IPS-15b (cell line): Measurements from ENCODE around the gene LEPR.

Experiments used
- H3K27me3 ChIP-seq: one replicate; pipeline ENCODE4 v1.6.1; 2013; ENCODE audit warnings: low read length; ENCODE audit not compliant: control insufficient read depth, insufficient read depth
- H3K36me3 ChIP-seq: one replicate; pipeline ENCODE4 v1.6.1; 2013; ENCODE audit warnings: low read length; ENCODE audit not compliant: control insufficient read depth, insufficient read depth
- H3K4me1 ChIP-seq: one replicate; pipeline ENCODE4 v1.6.1; 2013; ENCODE audit warnings: mild to moderate bottlenecking, low read length; ENCODE audit not compliant: control insufficient read depth, insufficient read depth
- H3K4me3 ChIP-seq: one replicate; pipeline ENCODE4 v1.5.1; 2013; ENCODE audit warnings: low read depth, low read length
- H3K9ac ChIP-seq: one replicate; pipeline ENCODE4 v1.6.1; 2013; ENCODE audit warnings: low read depth, mild to moderate bottlenecking, low read length
- H3K9me3 ChIP-seq: one replicate; pipeline ENCODE4 v1.6.1; 2013; ENCODE audit warnings: mild to moderate bottlenecking, low read length; ENCODE audit not compliant: control insufficient read depth, insufficient read depth

The LEPR gene

DNA sequence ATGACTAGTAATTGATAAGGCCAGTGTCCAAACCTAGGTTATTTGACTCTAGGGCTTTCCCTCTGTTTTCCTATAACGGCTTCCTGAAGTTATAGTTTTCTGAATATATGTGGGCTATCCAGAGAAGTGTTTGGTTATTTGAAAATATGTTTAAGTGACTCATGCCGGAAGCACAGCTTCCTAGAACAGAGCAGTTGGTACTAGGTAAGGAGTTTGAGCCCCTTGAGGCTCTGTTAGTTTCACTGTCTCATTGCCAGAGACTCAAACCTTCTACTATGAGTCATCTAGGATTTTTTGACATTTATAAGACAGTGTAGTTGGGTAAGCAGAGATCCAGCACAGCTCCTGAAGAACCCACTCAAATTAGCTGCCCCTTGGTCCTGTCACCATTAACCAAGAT, 27.1 kb upstream of the LEPR start:
- no peak overlapping the region for H3K4me3 ChIP-seq
- no peaks in the 10 kb centered on the region for H3K27me3 ChIP-seq
- H3K9ac ChIP-seq: no peak overlapping the region
- H3K9me3 ChIP-seq: no peaks in the 10 kb centered on the region
- no peaks in the 10 kb centered on the region for H3K36me3 ChIP-seq
- peaks cover 3% of the 10 kb centered on the region for H3K4me1 ChIP-seq

DNA sequence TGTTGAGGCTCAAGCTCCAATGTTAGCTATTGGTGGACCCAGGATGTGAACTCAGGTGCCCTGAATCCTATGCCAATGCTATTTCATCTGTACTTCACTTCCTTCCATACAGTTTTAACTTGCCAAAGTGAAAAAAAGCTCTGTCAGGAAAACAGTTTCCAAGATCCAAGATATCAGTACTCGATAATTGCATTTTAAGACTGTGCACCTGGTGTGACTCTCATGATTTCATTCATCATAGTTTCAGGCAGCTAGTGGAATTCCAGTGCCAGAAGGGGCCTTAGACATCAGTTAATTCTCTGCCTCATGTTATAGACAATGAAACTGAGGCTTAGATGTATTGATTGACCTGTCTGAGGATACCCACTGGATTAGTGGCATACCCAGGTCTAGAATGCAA, 26.5 kb upstream of the LEPR start:
- Histone ChIP-seq H3K4me1 (peaks cover 3% of the 10 kb centered on the region), H3K9ac (no peak overlapping the region), H3K4me3 (no peak overlapping the region), H3K36me3 (no peaks in the 10 kb centered on the region), H3K27me3 (no peaks in the 10 kb centered on the region), H3K9me3 (no peaks in the 10 kb centered on the region)

DNA sequence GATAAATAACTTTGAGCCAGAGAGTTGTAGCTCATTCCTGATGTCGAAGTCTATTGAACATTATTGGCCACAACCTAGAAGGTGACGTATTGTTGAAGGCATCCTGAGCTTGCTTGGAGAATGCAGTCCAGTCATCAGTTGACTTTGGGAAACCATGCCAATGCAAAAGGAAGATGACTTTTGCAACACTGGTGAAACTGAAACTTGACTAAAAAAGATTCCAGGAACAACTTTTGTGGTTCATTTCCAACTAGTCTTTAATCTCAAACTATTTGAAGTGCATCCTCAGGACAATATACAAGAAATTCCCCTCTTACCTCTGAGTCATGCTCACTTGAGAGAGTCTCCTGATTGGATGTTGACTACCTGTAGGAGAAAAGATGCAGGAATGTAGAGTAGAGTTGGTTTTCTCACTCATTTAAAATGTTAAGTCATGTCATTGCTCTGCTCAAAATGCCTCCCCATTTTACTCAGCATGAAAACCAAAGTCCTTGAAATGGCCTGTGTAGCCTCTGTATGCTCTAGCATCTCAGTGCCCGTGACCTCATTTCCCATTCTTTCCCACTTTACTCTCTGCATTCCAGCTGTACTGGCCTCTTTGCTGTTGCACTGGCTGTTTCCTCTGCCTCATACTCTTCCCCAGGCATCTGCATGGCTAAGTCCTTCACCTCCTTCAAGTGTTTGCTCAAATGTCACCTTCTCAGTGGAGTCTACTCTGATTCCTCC, 24.4 kb upstream of the LEPR start:
- H3K36me3 ChIP-seq: no peaks in the 10 kb centered on the region
- H3K27me3 ChIP-seq: no peaks in the 10 kb centered on the region
- H3K9ac ChIP-seq: no peak overlapping the region
- H3K4me3 ChIP-seq: no peak overlapping the region
- no peaks in the 10 kb centered on the region for H3K9me3 ChIP-seq
- peaks cover 3% of the 10 kb centered on the region for H3K4me1 ChIP-seq

DNA sequence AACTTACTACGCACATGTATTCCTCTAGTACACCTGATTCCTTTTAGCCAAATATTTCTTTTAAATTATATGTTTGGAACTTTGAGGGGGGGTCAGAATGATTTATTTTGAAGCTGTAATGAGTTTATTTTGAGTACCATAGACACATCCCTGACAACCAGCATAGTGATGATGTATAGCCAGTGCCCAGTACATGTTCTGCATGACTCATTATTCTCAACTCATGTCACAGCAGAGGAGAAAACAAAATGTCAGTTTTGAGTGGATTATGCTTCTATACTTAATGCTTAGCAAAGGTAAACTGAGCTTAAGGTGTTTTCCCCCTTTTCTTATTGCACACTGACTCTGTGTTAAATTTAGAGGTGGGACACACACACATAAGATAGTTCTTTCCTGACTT, 22.4 kb upstream of the LEPR start:
- Histone ChIP-seq H3K9me3 (no peaks in the 10 kb centered on the region), H3K9ac (no peak overlapping the region), H3K36me3 (no peaks in the 10 kb centered on the region), H3K4me3 (no peak overlapping the region), H3K4me1 (peaks cover 3% of the 10 kb centered on the region), H3K27me3 (no peaks in the 10 kb centered on the region)

DNA sequence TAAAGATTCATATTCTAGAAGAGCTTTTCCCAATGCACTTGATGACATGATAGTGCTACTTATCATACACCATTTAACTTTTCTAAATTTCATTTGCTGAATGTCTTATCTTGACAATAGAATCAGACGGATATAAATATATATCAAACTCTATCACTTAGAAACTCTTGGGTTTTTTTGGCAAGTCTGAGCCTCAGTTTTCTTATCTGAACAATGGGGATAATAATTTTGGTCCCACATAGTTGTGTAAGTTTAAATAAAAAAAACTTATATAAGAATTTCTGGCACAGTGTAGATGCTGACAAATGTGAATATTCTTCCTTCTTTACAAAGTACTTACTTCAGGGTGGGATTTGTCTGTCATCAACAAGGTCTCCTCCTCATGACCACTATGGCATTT, 21.5 kb upstream of the LEPR start:
- H3K9me3 ChIP-seq: no peaks in the 10 kb centered on the region
- peaks cover 3% of the 10 kb centered on the region for H3K4me1 ChIP-seq
- no peak overlapping the region for H3K9ac ChIP-seq
- H3K36me3 ChIP-seq: no peaks in the 10 kb centered on the region
- no peaks in the 10 kb centered on the region for H3K27me3 ChIP-seq
- no peak overlapping the region for H3K4me3 ChIP-seq

DNA sequence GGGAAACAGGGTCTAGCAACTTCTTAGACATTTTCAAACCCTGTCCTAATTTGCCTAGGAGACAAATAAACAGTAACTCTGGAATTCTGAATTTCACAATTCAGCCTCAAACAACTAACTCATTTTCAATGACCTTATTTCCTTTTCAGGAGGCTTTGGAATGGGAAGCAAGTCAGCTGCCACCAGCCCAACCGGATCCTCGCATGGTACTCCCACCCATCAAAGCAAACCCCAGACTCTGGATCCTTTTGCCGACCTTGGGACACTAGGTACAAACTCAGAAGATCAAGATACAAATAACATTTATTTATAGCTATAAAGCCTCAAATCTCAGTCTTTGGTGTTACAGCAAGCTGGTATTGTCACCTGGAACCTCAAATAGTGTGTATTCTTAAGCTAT, 18.9 kb upstream of the LEPR start:
- Histone ChIP-seq H3K4me3 (no peak overlapping the region), H3K27me3 (no peaks in the 10 kb centered on the region), H3K36me3 (no peaks in the 10 kb centered on the region), H3K9ac (no peak overlapping the region), H3K9me3 (no peaks in the 10 kb centered on the region), H3K4me1 (no peaks in the 10 kb centered on the region)

DNA sequence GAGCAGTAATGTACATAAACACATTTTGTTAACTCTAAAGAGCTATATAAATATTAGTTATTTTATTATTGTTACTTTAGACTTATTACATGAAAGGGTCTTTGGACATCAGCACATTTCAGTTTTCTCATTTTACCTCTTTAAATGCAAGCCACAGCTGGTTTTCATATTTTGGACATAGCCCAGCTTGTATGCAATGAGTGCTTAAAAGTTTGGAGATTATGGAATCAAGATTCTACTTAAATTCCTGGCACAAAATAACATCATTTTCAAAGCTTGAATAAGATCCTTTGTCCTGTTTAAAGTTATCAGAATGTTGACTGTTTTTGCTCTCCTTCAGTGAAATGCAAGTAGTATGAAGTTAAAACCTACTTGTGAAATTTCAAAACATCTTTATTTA, 15.5 kb upstream of the LEPR start:
- Histone ChIP-seq H3K4me1 (peaks cover 1% of the 10 kb centered on the region), H3K9ac (no peak overlapping the region), H3K9me3 (no peaks in the 10 kb centered on the region), H3K4me3 (no peak overlapping the region), H3K27me3 (no peaks in the 10 kb centered on the region), H3K36me3 (no peaks in the 10 kb centered on the region)

DNA sequence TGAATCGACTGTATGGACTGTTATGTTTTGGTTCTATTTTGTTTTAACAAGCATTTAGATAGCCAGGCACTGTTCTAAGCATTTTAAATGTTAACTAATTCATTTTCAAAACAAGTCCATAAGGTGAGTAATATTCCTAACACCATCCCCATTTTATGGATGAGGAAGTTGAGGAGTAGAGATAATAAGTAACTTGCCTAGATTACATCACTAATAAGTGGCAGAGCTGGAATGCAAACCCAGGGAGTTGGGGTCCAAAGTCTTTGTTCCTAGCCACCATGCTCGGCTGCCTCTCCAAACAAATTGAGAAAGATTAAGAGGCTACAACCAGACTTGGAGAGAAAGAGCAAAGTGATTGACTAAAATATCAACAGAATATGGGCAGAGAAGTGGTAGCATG, 12.6 kb upstream of the LEPR start:
- no peaks in the 10 kb centered on the region for H3K36me3 ChIP-seq
- H3K4me1 ChIP-seq: peaks cover 3% of the 10 kb centered on the region
- H3K27me3 ChIP-seq: no peaks in the 10 kb centered on the region
- H3K9me3 ChIP-seq: no peaks in the 10 kb centered on the region
- no peak overlapping the region for H3K9ac ChIP-seq
- H3K4me3 ChIP-seq: no peak overlapping the region

DNA sequence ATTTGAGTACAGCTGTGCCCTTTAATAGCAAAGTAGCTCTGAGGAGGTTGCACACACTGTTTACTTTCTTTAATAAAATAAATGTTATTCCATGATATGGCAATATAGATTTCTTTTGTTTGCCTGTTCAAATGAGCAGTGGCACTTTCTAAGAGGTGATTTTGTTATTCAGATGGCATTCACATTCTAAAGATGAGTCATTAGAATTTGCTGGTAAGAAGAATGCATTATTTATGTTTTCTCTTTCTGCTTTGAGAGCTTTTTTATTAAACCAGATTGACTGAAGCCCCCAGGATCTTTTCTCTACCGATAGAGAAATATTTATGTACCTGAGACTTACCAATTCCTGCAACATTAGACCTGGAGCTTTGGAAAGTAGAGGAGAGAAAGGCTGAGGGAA, 11.2 kb upstream of the LEPR start:
- Histone ChIP-seq H3K27me3 (no peaks in the 10 kb centered on the region), H3K4me1 (peaks cover 3% of the 10 kb centered on the region), H3K9me3 (no peaks in the 10 kb centered on the region), H3K36me3 (no peaks in the 10 kb centered on the region), H3K9ac (no peak overlapping the region), H3K4me3 (no peak overlapping the region)

DNA sequence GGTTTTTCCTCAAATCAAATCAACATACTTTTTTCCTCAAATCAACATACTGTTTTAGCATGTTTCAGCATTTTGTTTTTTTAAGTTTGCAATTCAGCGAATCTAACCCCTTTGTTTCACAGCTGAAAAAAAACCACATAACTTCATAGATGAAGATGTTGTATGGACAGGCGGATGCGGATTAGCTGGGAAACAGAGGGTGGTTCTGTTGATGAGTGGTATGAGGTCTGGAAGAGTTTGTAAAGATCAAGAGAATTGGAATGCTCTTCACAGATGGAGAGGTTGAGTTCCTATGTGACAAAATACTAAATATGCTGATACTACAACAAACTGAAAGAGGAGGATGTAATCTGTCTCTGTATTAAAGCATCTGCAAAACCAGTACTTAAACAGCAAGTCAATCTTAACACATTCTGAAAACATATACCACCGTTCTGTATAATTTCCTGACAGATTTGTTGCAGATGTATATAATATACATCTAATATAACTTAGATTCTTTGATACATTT, 10.6 kb upstream of the LEPR start:
- no peak overlapping the region for H3K9ac ChIP-seq
- H3K4me1 ChIP-seq: peaks cover 3% of the 10 kb centered on the region
- H3K4me3 ChIP-seq: no peak overlapping the region
- H3K9me3 ChIP-seq: no peaks in the 10 kb centered on the region
- no peaks in the 10 kb centered on the region for H3K36me3 ChIP-seq
- no peaks in the 10 kb centered on the region for H3K27me3 ChIP-seq

DNA sequence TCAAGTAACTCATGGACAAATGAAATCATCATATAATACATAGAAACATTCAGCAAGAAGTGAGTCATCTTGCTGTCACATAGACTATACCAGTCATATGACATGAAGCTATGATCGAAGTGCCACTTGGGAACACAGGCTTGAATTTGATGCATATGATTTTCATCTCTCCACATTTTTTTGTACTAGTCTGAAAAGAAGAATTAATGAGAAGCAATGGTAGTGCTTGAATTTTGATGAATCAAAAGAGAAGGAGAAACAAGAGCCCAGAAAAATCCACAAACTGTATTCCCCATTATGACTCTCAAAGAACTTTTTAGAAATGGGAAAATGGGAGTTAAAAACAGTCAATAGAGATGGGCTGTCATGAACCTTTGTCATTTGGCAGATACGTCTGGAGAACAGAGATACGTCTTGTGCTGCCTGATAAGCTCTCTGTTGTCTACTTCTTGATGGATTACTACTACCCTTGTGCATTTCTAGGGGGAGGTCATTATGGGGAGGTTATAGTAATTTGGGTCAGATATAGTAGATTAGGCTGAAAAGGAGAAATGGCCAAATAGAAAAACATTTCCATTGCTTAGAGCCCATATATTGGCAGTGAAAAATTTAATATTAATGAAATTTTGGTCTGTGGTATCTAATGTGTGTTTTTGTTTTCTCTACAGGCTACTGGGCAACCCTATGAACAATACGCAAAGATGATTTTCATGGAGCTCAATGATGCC, 8.0 kb upstream of the LEPR start:
- H3K9ac ChIP-seq: no peak overlapping the region
- H3K36me3 ChIP-seq: no peaks in the 10 kb centered on the region
- no peaks in the 10 kb centered on the region for H3K27me3 ChIP-seq
- no peaks in the 10 kb centered on the region for H3K9me3 ChIP-seq
- H3K4me1 ChIP-seq: peaks cover 3% of the 10 kb centered on the region
- H3K4me3 ChIP-seq: no peak overlapping the region

DNA sequence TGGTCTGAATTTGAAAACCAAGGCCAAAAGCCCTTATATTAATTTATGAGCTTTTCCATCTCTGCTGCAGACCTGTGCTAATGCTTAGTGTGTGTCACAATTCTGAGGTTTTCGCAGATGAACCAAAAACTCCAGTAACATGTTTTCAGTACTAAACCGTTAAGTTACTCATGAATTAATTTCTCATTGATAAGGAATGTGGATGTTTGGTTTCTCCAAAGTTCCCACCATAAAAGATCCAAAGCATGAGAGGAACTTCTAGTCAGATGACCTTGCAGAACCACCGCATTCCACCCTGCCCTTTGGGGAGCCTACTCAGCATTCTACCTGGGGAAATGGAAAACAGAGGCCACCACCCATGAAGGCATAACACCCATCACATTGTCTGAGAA, 7.5 kb upstream of the LEPR start:
- Histone ChIP-seq H3K27me3 (no peaks in the 10 kb centered on the region), H3K9me3 (no peaks in the 10 kb centered on the region), H3K4me1 (peaks cover 3% of the 10 kb centered on the region), H3K4me3 (no peak overlapping the region), H3K36me3 (no peaks in the 10 kb centered on the region), H3K9ac (no peak overlapping the region)
